Muscle of arm (tissue), 12 donors: ENCODE measurements around the gene CRIP1. TPM values are rescaled to one million over a fixed set of nuclear protein-coding genes. Genes with fewer than 3 reads are reported as not detected.

Experiments used
- DNase-seq: peaks from one replicate; pipeline ENCODE4 v3.0.0-alpha.2; 2013
- polyA plus RNA-seq, 12 donors: library from polyadenylated mRNA; unstranded; fragments of 120-200 nt; gene quantifications; one replicate each; pipeline ENCODE4 v1.2.1, GENCODE V29; 2013; ENCODE audit not compliant: insufficient read length in 12 of 12

Gene CRIP1
- polyA plus RNA-seq, 12 donors: 23.4 to 90.6 (median 40.0) TPM; not detected in 1

DNA sequence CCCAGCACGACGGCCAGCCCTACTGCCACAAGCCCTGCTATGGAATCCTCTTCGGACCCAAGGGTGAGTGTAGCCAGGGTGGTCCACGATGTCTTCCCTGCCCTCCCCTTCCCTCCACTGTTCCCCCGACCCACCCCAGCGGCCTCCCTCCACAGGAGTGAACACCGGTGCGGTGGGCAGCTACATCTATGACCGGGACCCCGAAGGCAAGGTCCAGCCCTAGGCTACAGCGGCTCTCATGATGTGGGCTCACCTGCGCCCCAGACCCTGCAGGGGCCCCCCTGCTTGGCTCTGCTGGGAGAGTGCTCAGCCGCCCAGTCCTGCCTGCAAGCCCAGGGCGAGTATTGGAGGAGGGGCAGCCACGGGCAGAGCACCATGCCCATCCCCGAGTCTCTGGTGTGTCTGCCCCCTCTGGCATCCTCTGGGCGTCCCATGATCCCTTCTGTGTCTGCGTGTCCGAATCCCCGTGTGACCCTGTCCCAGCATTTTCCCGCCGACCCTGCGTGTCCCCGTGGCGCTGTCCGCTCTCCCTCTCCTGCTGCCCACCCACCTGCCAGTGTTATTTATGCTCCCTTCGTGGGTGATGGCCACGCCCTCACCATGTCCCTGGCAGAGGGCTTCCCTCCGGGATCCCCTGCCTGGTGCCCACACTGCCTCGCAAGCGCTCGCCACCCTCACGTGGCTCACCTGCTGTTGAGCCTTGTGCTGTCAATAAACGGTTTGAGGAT is 7.1 kb upstream of the CRIP1 start:
- DNase-seq: no peak

DNA sequence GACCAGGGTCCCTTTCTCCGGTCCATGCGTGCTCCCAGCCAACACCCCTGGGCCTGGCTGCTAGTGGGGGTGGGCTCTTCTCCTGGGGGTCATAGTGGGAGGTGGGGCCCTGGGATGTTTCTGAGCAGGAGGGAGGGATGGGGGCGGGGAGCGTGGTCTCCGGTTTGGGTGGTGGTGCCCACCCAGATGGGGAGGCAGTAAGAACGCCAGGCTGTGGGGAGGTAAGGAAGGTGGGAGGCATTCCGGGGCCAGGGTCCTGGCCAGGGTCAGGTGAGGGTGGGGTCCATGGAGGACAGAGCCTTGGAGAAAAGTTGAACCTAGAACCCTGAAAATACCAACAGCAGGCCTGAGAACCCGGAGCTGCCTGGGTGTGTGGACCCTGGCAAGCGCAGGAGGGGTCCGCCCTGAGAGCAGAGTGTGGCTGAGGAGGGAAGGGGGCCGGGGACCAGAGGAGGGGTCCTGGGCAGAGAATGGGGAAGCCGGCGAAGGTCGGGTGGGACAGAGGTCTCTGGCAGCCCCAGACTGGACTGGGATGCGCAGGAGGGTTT is 6.4 kb upstream of the CRIP1 start:
- DNase-seq: no peak

DNA sequence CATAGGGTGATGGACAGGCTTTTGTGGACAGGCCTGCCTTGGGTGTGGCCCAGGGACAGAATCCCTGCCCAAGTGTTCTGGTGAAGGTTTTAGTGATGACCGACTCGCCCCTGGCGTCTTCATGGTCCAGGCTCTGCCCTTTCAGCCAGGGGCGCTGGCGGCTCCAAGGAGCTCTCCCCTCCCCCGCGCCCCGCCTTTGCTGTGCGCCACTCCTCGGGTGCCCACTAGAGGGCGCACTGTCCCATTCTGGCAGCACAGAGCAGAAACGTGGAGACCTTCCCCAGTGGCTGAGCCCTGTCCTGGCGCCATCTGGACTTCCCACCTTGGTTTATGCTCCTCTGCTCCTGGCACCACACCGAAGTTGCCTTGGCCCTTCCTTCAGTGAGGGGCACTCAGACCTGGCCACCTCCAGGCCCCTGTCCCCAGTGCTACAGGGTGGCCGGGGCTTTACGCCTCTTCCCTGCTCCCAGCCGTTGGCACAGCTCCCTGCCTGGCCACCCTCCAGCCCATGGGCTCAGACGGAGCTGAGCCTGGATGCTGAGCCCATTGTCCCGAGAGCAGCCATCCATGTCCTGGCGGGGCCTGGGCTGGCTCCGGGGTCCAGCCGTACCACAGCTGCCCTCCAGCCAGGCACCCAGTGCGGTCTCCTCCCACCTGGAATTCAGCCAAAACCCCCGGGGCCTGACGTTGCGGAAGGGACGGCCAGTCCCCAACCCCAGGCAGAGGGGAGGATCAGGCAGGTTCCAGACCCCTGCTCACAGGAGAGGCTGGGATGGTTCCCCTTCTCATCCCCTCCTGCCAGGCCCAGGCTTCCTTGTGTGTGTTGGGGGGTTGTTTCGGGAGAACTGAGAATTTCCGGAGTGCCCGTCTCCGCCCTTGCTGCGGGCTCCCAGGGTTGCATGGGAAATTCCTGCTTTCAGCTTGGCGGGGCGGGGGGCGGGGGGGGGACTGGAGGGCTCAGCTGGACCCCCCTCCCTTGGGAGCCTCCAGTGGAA is 5.6 kb upstream of the CRIP1 start:
- peak; percentile 94 for DNase-seq

DNA sequence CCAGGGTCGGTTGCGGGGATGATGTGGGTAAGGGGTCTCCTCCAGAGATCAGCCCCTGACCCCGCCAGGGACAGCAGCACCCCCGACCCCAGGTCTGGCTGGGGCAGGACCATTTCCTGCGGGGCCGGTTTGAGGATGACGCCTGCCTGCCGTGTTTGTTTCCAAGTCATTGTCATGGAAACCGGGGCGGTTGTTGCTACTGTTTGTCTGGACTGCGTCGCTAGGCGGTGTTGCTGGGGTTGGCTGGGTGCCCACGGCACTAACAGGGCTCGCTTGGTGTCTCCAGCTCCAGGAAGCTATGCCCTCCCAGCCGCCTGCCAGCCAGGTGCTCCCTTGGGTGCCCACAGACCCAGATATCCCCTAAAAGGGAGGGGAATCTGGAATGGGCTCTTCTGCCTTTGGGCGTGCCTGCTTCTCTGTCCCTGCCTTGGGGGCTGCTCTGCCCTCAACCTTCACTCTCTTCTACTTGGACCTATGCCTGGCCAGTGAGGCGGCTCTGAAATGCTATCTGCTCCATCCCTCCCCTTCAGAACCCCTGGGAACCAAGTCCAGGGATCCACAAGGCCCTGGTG is 4.7 kb upstream of the CRIP1 start:
- peak; percentile 96 for DNase-seq

- no peak for DNase-seq
Measured at GRCh38 chr14:105482486-105483110, 4.1 kb upstream of the CRIP1 start.

- no peak for DNase-seq
Measured at GRCh38 chr14:105483300-105484068, 3.2 kb upstream of the CRIP1 start.

- no peak for DNase-seq
Measured at GRCh38 chr14:105484069-105484996, 2.4 kb upstream of the CRIP1 start.

DNA sequence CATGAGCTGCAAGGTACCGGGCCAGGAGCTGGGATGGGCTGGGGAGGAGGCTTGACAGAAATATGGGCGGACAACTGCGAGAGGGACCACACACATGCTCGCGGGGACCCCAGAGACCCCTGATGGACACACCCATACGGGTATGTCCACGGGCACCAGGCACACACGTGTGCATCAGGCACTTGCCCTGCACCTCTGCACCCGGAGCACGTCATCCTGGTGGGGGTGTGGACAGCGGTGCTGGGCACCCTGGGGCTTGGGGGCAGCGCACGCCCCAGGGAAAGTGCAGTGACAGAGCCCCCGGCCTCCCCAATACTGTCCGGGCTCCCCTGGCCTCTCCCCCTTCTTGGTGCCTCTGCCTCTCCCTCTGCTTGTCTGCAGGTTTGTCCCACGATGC is 1.7 kb upstream of the CRIP1 start:
- DNase-seq: no peak

DNA sequence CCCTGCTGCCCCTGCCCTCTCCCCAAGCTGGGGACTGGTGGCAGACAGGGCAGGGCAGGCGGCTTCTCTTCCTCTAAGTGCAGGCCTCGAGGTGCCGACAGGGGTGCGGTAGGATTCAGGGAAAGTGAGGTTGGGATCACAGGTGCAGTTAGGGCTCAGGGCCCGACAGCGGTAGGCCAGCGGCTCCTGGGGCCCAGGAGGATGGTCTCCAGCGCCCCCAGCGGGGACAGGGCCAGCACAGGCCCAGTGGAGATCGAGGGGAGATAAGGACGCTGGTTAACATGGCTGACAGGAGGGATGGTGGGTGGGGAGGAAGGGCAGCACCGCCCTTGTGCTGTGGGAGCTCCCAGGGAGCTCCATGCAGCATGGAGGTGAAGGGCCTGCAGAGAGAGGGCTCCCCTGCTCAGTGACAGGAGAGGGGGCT is 935 bp upstream of the CRIP1 start:
- no peak for DNase-seq

GRCh38 chr14:105486974-105487448 is 325 bp downstream of the CRIP1 start:
- no peak for DNase-seq

DNA sequence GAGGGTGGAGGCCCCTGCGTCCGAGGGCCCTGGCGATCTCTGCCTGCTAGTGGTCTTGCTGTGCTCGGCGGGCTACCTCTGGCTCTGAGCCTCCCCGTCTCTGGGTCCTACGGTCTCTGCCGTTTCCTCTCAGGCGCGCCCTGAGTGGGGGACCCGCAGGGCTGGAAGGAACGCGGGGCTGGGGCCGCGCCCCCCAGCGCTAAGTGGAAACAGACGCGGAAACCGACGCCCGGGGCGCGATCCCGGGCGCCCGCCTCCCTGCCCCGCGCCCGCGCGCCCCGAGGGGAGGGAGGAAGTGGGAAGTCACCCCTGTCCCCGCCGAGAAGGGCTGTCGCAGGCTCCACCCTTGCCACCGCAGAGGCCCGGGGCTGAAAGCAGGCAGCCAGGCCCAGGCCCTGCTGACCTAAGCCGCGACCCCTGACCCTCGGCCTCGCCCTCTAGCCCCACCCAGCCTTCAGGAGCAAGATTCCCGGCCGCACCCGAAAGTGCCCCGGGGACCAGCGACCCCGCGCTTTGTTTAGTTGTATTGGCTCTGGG is 831 bp downstream of the CRIP1 start:
- DNase-seq: no peak

- DNase-seq: no peak
Measured at GRCh38 chr14:105487986-105488777, 1.5 kb downstream of the CRIP1 start.

- DNase-seq: no peak
Measured at GRCh38 chr14:105488781-105489541, 2.3 kb downstream of the CRIP1 start.

DNA sequence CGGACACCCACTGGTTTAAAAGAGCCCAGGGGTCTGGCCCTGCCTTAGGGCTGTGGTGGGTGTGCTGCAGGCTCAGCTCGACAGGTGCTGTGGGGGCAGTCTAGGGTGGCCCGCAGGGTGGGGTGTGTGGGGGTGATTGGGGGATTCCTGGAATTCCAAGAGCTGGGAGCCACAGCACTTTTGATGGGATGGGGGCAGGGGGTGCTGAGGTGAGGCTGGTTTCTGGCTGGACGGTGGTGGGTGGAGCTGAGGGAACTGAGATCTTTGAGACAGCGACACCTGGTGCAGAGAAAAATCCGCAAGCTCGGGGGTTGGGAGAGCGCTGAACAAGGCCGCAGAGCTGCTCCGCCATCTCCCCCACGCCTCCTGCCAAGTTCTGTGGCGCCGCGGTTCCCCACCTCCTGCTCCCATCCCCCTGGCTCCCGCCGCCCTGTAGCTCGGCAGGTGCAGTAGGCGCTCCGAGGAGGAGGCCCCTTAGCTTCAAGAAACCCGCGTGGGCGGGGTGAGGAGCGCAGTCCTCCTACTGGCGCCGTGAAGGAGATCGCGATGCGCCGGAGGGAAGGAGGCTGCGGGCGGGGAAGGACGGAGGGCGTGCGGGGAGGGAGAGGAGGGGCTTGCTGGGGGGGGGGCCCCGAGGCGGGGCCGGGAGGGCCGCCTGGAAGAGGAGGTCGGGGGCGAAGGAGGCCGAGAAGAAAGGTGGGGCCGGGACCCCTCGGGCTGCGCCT is 3.0 kb downstream of the CRIP1 start:
- DNase-seq: peak; percentile 91

DNA sequence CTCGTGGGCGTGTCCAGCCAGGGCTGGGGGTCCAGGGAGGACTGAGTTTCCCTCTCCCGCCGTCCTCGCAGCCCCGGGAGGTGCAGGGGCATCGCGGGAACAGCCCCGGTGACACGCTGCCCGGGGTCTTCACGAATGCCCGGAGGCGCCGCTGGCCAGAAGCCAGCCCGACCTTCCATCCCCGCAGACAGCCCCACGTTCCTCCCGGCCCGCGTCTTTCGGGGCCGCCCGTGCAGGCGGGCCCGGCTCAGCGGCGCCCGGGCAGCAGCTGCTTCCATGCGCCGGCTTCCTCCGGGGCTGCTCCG is 3.5 kb downstream of the CRIP1 start:
- DNase-seq: no peak

DNA sequence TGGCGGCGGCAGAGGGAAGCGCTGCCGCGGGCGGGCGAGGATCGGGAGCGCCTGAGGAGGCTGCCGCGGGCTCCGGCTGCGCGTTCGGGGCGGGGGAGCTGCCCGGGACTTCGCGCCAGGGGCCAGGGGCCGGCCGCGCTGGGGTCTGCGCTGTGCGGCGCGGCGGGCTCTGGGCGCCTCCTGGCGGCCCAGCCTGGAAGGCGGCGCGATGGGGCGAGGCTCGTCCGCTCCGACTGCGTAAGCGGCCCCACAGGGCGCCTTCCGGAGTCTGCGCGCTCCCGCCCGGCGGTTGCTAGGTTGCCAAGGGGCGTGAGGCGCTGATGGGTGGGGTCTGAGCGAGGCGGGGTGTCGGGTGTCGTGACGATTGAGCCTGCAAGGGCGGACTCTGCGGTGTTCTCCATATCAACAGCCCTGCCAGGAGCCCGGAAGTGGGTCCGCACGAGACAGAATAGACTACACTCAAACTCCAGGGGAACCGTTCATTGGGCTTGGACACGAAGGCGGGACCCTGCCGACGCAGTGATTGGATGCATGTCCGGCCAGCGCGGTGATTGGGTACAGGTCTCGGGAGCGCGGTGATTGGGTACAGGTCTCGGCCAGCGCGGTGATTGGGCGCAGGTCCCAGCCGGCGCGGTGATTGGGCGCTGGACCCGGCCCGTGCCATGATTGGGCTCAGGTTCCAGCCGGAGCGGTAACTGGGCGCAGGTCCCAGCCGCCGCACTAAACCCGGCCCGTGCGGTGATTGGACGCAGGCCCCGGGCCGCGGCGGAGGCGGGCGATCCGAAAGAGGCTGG is 4.1 kb downstream of the CRIP1 start, which contains the start of gene TEDC1:
TSS of gene TEDC1 (plus strand) at position 675 of the 794 bp plus-strand sequence. CDS start 130 bp downstream, outside the sequence.
- DNase-seq: peak; percentile 100
